NCI-H2196 treated with DMSO at 0.1 percent for 48 hours (cell line): Measurements from ENCODE around the gene AKNA.
"Not testable (repeated sequence)": the region's sequence is repeated elsewhere in the genome, so short reads cannot be mapped to it uniquely, and the experiment has no call there.

Experiments used
- DNase-seq: peaks from one replicate; lab custom pipeline; 2025; ENCODE audit not compliant: unreplicated experiment; lab: John Stamatoyannopoulos, UW

Gene AKNA

DNA sequence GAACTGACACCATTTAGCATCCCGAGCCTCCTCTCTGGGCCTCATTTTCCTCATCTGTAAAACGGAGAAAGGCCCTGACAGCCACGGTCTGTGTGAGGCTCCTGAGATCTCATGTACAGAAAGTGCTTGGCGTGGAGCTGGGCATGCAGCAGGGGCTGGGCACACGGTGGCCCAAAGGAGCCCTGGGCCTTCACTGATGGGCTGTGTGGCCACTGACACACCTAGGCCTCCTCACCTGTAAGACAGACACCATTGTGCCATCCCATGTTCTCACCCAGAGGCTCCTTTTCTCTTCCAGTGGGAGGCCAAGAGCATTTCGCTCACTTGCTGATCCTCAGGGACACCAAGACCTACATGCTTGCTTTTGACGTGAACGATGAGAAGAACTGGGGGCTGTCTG, 63.3 kb downstream of the AKNA start:
- no peak for DNase-seq

DNA sequence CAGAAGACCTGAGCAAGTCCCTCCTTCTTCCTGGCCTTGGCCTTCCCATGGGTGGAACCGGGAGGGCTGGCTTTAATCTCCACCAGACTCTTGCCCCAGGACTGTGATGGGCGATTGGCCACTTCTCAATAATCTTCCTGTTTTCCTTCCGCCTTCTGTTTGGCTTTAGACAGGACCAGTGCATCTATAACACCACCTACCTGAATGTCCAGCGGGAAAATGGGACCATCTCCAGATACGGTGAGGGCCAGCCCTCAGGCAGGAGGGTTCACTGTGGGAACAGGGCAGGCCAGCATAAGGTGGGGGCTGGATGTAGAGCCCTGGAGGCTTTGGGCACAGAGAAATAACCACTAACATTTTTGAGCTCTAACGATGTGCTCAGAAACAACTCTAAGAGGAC, 63.9 kb downstream of the AKNA start:
- not testable (repeated sequence) for DNase-seq

DNA sequence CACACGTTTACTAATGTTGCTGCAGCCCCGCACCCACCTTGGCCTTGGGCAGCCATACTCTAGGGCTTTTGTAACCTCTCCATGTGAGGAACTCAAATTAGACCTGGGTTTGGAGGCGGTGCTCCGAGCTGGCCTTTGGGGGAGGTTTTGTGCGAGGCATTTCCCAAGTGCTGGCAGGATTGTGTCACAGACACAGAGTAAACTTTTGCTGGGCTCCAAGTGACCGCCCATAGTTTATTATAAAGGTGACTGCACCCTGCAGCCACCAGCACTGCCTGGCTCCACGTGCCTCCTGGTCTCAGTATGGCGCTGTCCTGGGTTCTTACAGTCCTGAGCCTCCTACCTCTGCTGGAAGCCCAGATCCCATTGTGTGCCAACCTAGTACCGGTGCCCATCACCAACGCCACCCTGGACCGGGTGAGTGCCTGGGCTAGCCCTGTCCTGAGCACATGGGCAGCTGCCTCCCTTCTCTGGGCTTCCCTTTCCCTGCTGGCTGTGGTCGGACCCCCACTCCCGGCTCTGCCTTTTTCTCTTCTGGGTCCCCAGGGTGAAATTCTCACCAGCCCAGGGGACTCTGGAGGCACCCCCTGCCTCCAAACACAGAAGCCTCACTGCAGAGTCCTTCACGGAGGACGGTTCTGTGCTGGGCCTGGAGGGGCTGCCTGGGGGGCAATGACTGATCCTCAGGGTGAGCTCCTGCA, 64.8 kb downstream of the AKNA start, which contains the start of gene ORM1:
TSS of gene ORM1 (plus strand) at position 268 of the 701 bp plus-strand sequence. CDS start at position 304, 36 bp downstream.
- not testable (repeated sequence) for DNase-seq

DNA sequence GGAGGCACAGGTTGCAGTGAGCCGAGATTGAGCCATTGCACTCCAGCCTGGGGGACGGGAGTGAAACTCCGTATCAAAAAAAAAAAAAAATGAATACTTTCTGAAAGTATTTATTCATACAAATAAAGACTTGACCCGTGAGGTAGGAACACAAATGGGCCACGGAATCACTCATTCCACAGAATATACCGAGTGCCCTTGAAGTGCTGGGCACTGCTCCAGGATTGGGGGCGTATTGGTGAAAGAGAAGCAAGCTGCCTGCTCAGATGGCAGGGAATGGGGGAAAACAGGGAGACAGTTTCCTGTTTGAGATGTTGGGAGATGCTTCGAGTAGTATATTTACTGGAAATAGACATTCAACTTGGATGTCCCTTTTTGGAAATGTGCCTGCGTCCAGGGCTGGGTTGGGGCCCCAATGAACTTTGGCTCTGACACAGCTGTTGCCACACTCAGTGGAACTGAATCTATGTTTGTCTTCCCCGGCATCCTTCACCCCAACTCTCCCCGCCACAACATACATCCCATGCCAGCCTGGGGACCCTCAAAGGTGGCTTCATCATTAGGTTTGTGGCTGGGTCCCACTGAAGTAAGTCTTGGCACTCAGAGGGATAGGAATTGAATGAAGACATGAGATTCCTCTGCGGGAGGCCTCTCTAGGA, 65.5 kb downstream of the AKNA start:
- DNase-seq = not testable (repeated sequence)

DNA sequence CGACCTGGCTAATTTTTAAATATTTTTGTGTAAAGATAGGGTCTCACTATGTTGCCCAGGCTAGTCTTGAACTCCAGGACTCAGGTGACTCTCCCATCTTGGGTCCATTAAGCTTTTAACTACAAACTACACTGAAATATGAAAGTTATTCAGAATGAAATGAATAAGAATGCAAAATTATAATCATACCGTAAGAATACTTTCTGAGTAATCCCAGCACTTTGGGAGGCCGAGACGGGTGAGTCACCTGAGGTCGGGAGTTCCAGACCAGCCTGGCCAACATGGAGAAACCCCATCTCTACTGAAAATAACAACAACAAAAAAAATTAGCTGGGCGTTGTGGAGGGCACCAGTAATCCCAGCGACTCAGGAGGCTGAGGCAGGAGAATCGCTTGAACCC, 66.0 kb downstream of the AKNA start:
- no peak for DNase-seq

DNA sequence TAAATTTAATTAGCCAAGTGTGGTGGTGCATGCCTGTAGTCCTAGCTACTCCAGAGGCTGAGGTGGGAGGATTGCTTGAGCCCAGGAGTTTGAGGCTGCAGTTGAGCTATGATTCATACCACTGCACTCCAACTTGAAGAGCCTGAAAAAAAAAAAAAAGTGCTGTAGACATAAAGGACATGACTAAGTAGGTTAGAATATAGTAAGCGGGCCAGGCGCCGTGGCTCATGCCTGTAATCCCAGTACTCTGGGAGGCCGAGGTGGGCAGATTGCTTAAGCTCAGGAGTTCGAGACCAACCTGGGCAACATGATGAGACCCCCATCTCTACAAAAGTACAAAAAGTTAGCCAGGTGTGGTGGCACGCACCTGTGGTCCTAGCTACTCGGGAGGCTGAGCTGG, 67.1 kb downstream of the AKNA start:
- not testable (repeated sequence) for DNase-seq

DNA sequence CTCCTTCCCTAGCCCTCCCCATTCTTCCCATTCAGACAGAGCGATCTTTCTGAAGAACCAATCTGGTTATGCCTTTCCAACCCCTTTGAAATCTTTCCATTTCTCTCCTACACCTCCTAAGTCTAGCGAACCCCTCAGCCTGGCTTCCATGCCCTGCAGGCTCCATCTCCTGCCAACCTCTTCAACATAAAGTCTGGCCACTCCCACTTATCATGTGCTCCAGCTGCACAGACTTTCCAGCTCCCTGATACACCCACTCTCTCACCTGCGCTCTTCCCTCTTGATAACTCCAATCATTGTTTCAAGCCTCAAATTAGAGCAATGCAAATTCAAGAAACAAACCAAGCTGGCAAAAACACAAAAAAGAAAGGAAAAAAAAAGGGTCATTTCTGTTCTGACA, 68.6 kb downstream of the AKNA start:
- no peak for DNase-seq

DNA sequence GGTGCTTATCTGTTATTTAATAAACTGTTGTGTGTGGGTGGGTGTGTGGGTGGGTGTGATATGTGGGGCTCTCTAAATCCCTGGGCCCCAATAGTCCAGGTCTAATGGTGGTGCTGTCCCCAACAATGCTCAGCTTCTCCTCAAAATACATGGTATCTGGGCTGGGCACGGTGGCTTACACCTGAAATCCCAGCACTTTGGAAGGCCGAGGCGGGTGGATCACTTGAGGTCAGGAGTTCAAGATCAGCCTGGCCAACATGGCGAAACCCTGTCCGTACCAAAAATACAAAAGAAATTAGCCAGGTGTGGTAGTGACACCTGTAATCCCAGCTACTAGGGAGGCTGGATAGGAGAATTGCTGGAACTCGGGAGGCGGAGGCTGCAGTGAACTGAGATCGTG, 69.4 kb downstream of the AKNA start:
- no peak for DNase-seq

DNA sequence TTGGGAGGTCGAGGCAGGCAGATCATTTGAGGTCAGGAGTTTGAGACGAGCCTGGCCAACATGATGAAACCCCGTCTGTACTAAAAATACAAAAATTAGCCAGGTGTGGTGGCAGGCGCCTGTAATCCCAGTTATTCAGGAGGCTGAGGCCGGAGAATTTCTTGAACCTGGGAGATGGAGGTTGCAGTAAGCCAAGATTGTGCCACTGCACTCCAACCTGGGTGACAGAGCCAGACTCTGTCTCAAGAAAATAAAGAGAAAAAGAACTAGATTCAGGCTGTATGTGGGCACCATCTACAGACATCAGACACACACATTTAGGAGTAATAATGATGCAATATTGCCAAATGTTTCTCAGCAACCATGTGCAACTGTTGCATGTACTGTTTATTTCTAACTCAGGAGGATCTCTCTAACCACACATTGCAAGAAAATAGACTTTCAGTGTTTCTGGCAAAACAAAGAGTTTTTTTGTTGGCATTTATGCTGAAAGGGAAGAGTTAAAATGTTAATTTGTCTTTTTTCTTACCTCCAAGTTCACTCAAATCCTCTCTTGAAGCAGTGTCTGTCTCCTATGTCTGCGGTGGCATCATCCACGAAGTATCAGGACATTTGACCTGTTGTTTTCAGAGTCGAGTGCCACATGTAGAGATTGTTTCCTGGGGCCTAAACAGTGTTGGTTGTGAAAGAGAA, 70.0 kb downstream of the AKNA start:
- DNase-seq = no peak

DNA sequence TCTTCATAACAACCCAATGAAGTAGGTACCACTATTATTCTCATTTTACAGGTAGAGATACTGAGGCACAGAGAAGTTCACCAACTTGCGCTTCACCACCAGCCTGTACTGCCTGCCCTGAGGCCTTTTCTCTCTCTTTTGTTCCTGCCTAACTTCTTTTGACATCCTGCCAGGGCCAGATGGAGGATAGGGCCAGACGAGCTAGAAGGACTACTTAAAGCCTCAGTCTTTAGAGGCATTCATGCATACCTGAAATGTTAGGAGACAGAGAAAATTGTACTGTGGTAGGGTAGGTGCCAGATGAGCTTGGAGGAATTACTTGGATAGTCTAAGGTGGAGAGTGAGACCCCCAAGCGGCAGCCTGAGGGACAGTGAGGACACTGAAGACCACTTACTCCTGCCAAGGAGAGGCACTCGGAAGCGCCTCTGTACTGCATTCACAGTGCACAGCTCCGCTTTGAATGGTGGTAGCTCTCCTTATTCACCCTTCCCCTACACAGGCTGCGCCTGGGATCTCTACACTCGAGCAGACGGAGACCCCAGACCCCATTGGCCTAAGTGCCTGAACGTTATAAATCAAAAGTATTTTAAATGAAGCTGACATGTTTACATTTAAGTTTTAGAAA, 71.1 kb downstream of the AKNA start:
- DNase-seq = no peak

DNA sequence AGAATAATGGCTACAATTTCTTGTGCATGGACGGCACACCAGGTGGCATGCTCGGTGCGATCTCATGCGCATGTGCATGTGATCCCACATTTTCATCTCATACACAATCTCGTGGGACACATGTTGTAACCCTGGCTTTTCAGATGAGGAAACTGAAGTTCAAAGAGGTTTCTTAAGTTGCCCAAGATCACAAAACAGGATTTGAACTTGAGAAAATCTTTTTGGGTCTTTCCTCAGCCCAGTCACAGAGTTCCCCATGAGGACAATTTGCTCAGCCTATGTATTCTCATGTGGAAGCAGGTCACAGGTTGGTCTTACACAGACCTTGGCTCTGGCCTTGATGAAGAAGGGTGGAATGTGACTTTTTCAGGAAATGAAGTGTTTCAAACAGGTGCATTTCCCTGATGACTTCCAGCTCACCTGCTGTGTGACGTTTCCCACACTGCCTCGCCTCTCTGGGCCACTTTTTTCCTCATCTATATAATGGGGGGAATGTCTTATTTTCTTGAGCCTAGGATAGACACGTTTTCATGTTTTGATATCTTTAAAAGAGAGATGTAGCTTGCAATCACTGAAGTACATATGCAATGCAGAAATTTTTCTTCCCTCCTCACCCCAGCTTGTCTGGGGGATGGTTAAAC, 71.9 kb downstream of the AKNA start:
- DNase-seq = no peak

DNA sequence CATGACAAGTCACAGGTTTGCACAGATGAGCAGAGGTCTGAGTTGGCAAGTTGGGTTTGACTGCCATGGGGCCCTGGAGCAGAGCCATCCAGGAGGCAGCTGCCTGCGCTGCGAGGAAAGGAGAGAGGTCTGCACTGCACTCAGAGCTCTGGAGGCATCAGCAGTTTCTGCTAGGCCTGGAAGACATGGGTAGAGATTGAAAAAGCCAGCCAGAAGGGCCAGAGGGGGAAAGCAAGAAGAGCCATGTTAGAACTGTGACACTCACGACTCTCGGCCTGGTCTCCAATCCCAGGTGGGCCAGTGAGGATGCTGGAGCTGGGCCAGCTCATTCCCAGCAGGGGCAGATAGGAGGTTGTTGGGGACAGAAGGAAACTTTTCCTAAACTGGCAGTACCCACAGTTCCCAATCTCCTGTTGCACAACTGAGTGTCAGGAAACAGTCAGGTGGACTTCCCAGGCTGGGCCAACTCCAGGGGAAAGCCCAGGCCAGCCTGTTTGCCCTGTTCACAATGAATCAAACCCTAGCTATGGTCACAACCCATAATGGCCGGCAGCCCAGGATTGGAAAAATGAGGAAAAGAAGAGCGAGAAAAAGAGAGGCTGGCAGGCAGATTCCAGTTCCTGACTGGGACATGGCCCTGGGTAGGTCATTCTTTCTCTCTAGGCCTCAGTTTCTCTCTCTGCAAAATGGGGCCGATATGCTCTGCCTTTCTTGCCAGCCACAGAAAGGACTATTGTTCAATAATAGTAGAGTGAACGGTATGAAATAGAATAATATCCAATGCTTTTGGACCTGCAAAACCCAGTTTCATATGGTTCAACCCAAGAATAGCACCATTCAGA, 72.7 kb downstream of the AKNA start:
- DNase-seq = no peak

DNA sequence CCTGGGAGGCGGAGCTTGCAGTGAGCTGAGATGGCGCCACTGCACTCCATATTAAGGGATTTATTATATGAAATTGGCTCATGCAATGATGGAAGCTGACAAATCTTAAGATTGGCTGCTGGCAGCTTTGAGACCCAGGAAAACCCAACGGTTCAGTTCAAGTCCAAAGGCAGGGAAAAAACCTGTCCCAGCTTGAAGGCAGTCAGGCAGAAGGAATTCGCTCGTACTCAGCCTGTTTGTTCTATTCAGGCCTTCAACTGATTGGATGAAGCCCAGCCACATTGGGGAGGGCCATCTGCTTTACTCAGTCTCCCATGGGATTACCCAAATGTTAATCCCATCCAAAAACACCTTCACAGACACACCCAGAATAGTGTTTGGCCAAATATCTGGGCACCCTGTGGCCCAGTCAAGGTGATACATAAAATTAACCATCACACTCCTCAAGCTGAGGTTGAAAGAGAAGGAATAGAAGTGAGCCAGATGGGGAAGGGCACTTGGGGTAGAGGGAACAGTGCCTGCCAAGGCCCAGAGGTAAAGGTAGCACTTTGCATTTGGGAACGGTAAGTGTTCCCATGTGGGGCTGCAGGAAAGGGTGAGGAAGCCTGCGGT, 73.4 kb downstream of the AKNA start:
- no peak for DNase-seq

DNA sequence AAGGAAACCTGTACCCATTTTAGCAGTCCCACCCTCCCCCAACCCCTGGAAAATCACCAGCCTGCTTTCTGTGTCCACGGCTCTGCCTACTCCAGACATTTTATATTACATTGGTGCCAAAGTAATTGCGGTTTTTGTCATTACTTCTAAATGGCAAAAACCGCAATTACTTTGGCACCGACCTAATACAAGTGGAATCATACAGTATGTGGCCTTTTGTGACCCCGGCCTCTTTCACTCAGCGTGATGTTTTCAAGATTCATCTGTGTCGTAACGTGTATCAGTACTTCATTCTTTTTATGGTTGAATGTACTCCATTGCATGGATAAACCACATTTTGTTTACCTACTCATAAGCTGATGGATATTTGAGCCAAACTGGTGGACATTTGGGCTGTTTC, 74.6 kb downstream of the AKNA start:
- DNase-seq = no peak

DNA sequence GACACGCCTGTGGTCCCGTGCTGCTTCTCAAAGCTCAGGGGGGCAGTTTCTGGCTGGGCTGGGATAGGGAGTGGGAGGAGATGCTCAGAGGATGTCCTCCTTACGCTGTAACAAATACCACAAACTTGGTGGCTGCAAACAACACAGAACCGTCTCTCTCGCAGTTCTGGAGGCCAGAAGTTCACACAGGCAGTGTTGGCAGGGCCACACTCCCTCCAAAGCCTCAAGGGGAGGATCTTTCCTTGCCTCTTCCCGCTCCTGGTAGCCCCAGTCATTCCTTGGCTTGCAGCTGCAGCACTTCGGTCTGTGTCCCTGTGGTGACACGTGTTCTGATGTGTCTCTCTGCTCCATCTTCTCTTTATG, 75.3 kb downstream of the AKNA start:
- DNase-seq = no peak

DNA sequence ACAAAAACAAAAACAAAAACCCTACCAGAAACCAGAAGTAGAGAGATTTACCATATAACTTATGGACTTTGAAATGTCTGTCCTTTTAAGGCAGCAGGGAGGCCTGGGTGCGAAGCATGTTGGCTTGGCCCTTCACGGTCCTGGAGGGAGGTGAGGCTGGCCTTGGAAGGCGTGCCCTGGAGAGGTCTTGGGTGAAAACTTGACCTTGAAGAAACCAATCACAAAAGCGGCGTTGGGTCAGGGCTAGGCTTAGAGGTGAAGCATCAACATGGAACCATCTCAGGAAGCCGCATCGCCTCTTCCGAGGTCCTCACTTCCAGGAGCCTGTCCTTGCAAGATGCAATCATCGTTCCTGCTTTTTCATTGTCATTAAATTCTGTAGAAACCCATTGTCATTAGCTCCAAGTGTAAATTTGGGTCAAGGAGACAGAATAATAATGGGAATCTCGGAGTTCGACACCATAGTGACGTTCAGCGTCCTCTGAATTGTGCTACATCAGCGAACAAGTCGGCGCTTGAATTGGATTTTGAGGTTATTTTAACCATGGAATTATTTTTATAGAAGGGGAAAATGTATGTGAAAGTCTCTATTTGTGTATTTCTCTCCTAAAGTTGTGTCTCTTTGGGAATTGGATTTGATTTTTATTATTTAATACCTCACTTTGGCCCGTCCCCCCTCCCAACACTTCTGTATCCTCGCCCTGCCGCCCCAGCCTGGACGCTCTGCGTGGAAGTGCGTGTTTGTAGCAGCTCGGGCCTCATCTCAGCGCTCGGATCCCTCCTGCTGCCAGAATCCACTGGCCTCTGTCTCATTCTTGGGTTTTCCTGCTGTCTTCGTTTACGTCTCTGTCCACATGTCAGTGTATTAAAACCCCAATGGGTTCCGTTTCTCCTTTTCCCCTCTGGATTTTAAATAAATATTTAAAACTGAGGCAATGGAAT, 75.9 kb downstream of the AKNA start:
- no peak for DNase-seq

DNA sequence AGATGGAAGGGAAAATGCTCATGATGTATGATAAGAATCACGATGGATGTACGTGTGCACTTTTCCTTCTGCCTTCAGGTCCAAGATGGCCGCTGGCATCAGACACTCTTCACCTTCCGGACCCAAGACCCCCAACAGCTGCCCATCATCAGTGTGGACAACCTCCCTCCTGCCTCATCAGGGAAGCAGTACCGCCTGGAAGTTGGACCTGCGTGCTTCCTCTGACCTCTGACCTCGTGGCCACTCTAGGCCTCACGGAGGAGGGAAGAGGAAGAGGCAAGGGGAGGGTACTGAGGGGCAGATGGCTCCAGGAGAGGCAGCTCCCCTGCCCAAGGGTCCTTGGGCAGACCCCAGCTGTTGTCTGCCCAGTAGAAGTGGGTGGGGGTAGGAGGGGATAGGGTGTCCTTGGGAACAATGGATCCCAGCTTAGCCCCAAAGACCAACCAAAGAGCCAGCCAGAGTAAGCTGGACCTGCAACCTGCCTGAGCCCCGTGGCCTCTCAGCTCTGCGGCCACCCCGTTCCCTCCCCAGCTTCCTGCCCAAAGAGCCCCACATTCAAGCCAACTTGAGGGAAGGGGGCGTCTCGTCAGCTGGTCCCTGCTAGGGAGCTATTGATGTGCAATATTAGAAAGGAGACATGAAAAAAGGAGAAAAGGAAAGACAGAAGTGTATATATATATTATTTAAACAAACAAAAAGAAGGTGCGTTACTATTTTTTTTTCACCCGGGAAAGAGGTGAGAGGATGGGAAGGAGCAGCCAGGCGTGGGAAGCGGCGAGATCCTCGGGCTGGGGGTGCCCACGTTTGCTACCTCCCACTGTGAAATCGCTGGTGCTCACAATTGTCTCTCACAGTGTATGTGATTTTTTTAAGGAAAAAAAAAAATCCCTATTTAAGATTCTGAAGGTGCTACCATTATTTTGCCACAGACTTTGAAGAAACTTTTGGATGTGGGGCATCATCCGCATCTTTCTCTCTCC, 77.0 kb downstream of the AKNA start:
- no peak for DNase-seq

DNA sequence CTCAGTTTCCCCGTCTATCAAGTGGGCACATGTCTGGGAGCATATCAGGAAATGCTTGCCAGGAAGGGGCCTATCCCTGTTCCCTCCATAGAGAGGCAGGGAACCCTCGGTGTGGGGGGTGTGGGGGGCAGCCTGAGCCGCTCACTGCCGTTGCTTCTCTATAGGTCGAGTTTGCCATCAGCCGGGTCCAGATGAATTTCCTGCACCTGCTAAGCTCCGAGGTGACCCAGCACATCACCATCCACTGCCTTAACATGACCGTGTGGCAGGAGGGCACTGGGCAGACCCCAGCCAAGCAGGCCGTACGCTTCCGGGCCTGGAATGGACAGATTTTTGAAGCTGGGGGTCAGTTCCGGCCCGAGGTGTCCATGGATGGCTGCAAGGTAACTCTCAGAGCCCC, 78.7 kb downstream of the AKNA start:
- DNase-seq = no peak
